Muscle layer of colon (tissue), 2 donors: ENCODE results near the gene NIN.

Experiments used
- H3K27ac ChIP-seq: one replicate; pipeline ENCODE4 v1.7.0; 2013; ENCODE audit warnings: low read depth, mild to moderate bottlenecking, low read length, moderate library complexity
- H3K27me3 ChIP-seq, 2 donors: one replicate each; pipeline ENCODE4 v1.7.0; 2013; ENCODE audit warnings: low read length in 2 of 2, mild to moderate bottlenecking in 2 of 2; ENCODE audit not compliant: insufficient read depth in 2 of 2, control insufficient read depth in 1 of 2
- H3K36me3 ChIP-seq: one replicate; pipeline ENCODE4 v1.7.0; 2013; ENCODE audit warnings: mild to moderate bottlenecking, low read length; ENCODE audit not compliant: insufficient read depth
- H3K4me1 ChIP-seq: one replicate; pipeline ENCODE4 v1.7.0; 2013; ENCODE audit warnings: mild to moderate bottlenecking, low read length; ENCODE audit not compliant: insufficient read depth
- H3K4me3 ChIP-seq, 2 donors: one replicate each; pipeline ENCODE4 v1.7.0; 2013; ENCODE audit warnings: low read length in 2 of 2, low read depth in 1 of 2, mild to moderate bottlenecking in 1 of 2, moderate library complexity in 1 of 2
- H3K9ac ChIP-seq: one replicate; pipeline ENCODE4 v1.7.0; 2013; ENCODE audit warnings: low read length
- H3K9me3 ChIP-seq: one replicate; pipeline ENCODE4 v1.7.0; 2013; ENCODE audit warnings: mild to moderate bottlenecking, low read length
- donor health status: abdominal sarcoma.
- donor health status: Adenocarcinoma of cecum.

NIN gene

DNA sequence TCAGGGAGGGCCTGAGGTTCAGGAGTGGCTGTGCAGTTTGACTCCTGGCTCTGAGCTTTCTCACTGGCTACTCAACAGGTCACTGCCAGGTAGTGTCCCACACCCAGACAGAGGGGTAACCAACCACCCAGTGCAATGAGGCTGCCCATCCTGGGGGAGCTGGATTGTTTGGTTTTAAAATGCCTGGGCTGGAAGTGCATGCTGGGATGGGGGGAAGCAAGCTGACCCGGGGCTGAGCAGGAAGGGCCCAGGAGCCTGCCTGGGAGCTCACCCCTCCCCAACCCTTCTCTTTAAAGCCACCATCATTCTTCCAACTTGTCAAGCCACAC lies 28.3 kb upstream of the NIN start:
- no peaks in the 10 kb centered on the region for H3K36me3 ChIP-seq
- H3K9ac ChIP-seq = no peak overlapping the region
- H3K4me1 ChIP-seq = peaks cover 8% of the 10 kb centered on the region
- H3K27ac ChIP-seq = no peak overlapping the region
- peak overlapping the region; percentile 61 to 82 for H3K4me3 ChIP-seq
- H3K9me3 ChIP-seq = no peaks in the 10 kb centered on the region
- H3K27me3 ChIP-seq = no peaks in the 10 kb centered on the region

- Histone ChIP-seq H3K4me1 (peaks cover 8% of the 10 kb centered on the region), H3K27me3 (no peaks in the 10 kb centered on the region), H3K36me3 (no peaks in the 10 kb centered on the region)
Observed at GRCh38 chr14:50856660-50857059, 25.7 kb upstream of the NIN start.

GRCh38 chr14:50855558-50855957 lies 24.6 kb upstream of the NIN start:
- Histone ChIP-seq H3K9me3 (no peaks in the 10 kb centered on the region), H3K27ac (no peak overlapping the region), H3K27me3 (no peaks in the 10 kb centered on the region), H3K4me3 (no peak overlapping the region), H3K9ac (no peak overlapping the region), H3K4me1 (peaks cover 8% of the 10 kb centered on the region), H3K36me3 (no peaks in the 10 kb centered on the region)

More at GRCh38 chr14:50856660-50857059, 25.7 kb upstream of the NIN start:
- H3K9ac ChIP-seq = no peak overlapping the region
- no peak overlapping the region for H3K27ac ChIP-seq
- H3K4me3 ChIP-seq = no peak overlapping the region
- H3K9me3 ChIP-seq = no peaks in the 10 kb centered on the region

GRCh38 chr14:50854521-50854920 lies 23.6 kb upstream of the NIN start:
- no peaks in the 10 kb centered on the region for H3K9me3 ChIP-seq
- no peak overlapping the region for H3K9ac ChIP-seq
- no peak overlapping the region for H3K4me3 ChIP-seq
- H3K36me3 ChIP-seq = no peaks in the 10 kb centered on the region
- no peaks in the 10 kb centered on the region for H3K27me3 ChIP-seq
- peaks cover 6% of the 10 kb centered on the region for H3K4me1 ChIP-seq
- H3K27ac ChIP-seq = no peak overlapping the region

- no peaks in the 10 kb centered on the region for H3K4me1 ChIP-seq
- H3K27me3 ChIP-seq = no peaks in the 10 kb centered on the region
- H3K36me3 ChIP-seq = no peaks in the 10 kb centered on the region
- H3K9ac ChIP-seq = no peak overlapping the region
- no peak overlapping the region for H3K27ac ChIP-seq
- no peak overlapping the region for H3K4me3 ChIP-seq
- no peaks in the 10 kb centered on the region for H3K9me3 ChIP-seq
Observed at GRCh38 chr14:50853891-50854290, 22.9 kb upstream of the NIN start.

GRCh38 chr14:50846226-50846880 lies 15.4 kb upstream of the NIN start:
- no peak overlapping the region for H3K4me3 ChIP-seq
- no peaks in the 10 kb centered on the region for H3K4me1 ChIP-seq
- H3K27ac ChIP-seq = no peak overlapping the region

GRCh38 chr14:50845166-50845565 lies 14.2 kb upstream of the NIN start:
- Histone ChIP-seq H3K9ac (no peak overlapping the region), H3K27me3 (no peaks in the 10 kb centered on the region), H3K4me1 (no peaks in the 10 kb centered on the region), H3K4me3 (no peak overlapping the region), H3K9me3 (no peaks in the 10 kb centered on the region), H3K36me3 (no peaks in the 10 kb centered on the region), H3K27ac (no peak overlapping the region)

More at GRCh38 chr14:50846226-50846880, 15.4 kb upstream of the NIN start:
- Histone ChIP-seq H3K36me3 (no peaks in the 10 kb centered on the region), H3K9ac (no peak overlapping the region), H3K9me3 (no peaks in the 10 kb centered on the region), H3K27me3 (no peaks in the 10 kb centered on the region)

GRCh38 chr14:50844391-50844790 lies 13.4 kb upstream of the NIN start:
- Histone ChIP-seq H3K9ac (no peak overlapping the region), H3K27ac (no peak overlapping the region), H3K27me3 (no peaks in the 10 kb centered on the region), H3K36me3 (no peaks in the 10 kb centered on the region), H3K4me3 (no peak overlapping the region), H3K9me3 (no peaks in the 10 kb centered on the region), H3K4me1 (no peaks in the 10 kb centered on the region)

DNA sequence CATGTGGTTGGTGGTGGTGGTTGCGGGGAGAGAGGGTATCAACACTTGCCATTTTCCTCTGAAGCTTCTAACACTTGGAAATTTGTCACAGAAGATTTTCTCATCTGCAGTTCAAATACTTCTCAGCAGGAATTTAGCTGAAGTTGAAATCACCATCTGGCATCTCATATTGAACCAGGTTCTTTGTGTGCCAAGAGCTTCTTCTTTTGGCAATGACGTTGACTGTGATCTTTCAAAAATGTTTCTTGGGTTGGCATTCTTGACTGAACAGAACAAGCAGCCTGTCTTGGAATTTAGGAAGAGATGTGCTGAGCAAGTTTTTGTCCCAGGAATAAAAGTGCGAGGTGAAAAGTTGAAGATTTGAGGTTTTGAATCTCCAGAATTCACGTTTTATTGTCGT lies 8.7 kb upstream of the NIN start:
- H3K4me1 ChIP-seq = no peaks in the 10 kb centered on the region
- no peaks in the 10 kb centered on the region for H3K27me3 ChIP-seq
- no peaks in the 10 kb centered on the region for H3K9me3 ChIP-seq
- no peak overlapping the region for H3K27ac ChIP-seq
- H3K36me3 ChIP-seq = no peaks in the 10 kb centered on the region
- H3K4me3 ChIP-seq = no peak overlapping the region
- no peak overlapping the region for H3K9ac ChIP-seq

DNA sequence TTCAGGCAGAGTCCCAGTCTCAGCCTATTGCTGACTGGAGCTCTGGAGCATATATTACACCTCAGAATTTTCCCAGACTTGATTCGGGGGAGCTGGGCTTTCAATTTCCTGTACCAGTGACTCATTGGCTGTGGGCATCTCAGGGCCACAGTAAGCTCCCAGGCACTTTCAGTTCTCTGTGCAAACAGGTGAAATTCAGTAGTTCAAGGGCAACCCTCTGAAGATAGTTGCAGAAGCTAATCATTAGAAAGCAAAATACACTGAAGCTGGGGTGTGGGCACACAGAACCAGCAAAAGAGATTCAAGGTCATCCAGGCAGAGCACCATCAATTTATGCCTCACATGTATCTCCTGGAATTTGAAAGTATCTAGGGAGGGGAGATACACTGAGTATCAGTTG lies 8.1 kb upstream of the NIN start:
- Histone ChIP-seq H3K27me3 (no peaks in the 10 kb centered on the region), H3K4me3 (no peak overlapping the region), H3K36me3 (no peaks in the 10 kb centered on the region), H3K27ac (no peak overlapping the region), H3K4me1 (no peaks in the 10 kb centered on the region), H3K9ac (no peak overlapping the region), H3K9me3 (no peaks in the 10 kb centered on the region)

GRCh38 chr14:50837850-50838470 lies 7.0 kb upstream of the NIN start:
- no peaks in the 10 kb centered on the region for H3K27me3 ChIP-seq
- no peaks in the 10 kb centered on the region for H3K9me3 ChIP-seq
- H3K4me3 ChIP-seq = no peak overlapping the region
- no peak overlapping the region for H3K27ac ChIP-seq
- no peak overlapping the region for H3K9ac ChIP-seq
- no peaks in the 10 kb centered on the region for H3K4me1 ChIP-seq
- H3K36me3 ChIP-seq = no peaks in the 10 kb centered on the region

DNA sequence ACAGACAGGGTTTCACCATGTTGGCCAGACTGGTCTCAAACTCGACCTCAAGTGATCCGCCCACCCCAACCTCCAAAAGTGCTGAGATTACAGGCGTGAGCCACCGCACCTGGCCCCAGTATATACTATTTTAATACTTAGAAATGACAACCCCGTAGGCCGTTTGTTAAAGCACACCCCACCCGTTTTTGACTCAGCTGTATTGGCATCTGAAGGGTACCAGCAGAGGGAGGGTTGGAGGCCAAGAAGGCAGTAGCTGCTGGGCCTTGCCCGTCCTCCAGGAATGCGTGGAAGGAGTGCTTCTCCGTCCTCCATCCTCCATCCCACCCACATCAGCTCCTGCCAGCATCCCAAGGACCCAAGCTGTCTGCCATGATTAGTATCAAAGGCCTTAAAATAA lies 6.3 kb upstream of the NIN start:
- H3K27ac ChIP-seq = no peak overlapping the region
- no peak overlapping the region for H3K9ac ChIP-seq
- H3K27me3 ChIP-seq = no peaks in the 10 kb centered on the region
- H3K9me3 ChIP-seq = no peaks in the 10 kb centered on the region
- no peaks in the 10 kb centered on the region for H3K4me1 ChIP-seq
- no peak overlapping the region for H3K4me3 ChIP-seq
- no peaks in the 10 kb centered on the region for H3K36me3 ChIP-seq
